Forelimb muscle (tissue), 1 donor: ENCODE measurements around the gene B3GAT3. TPM values are rescaled to one million over a fixed set of nuclear protein-coding genes. Genes with fewer than 3 reads are reported as not detected.
"Not testable (repeated sequence)": the region's sequence is repeated elsewhere in the genome, so short reads cannot be mapped to it uniquely, and the experiment has no call there.

Experiments used
- DNase-seq: peaks from one replicate; pipeline ENCODE4 v3.0.0-alpha.2; 2013; ENCODE audit warnings: low read depth
- polyA plus RNA-seq: library from polyadenylated mRNA; unstranded; fragments of 120-200 nt; gene quantifications from one replicate; pipeline ENCODE4 v1.2.1, GENCODE V29; 2013; ENCODE audit not compliant: insufficient read length

The B3GAT3 gene
- polyA plus RNA-seq, 1 donor: 21.9 TPM

GRCh38 chr11:62579252-62579651, 42.5 kb downstream of the B3GAT3 start:
- DNase-seq: no peak

GRCh38 chr11:62578541-62578940, 43.2 kb downstream of the B3GAT3 start:
- no peak for DNase-seq

GRCh38 chr11:62577046-62577714, 44.6 kb downstream of the B3GAT3 start:
- DNase-seq: no peak

- DNase-seq: no peak
These were observed 45.9 kb downstream of the B3GAT3 start for GRCh38 chr11:62575837-62576236.

GRCh38 chr11:62575156-62575555, 46.6 kb downstream of the B3GAT3 start:
- no peak for DNase-seq

- DNase-seq: no peak
These were observed 47.3 kb downstream of the B3GAT3 start for GRCh38 chr11:62574363-62575071.

GRCh38 chr11:62573592-62574362, 48.0 kb downstream of the B3GAT3 start, which contains the start of gene EEF1G:
EEF1G (minus strand) TSS chr11:62573891; CDS start chr11:62573842, 49 bp downstream.
- DNase-seq: peak; percentile 99

GRCh38 chr11:62573006-62573591, 48.7 kb downstream of the B3GAT3 start:
- no peak for DNase-seq

- no peak for DNase-seq
These were observed 49.4 kb downstream of the B3GAT3 start for GRCh38 chr11:62572431-62572830.

- DNase-seq: not testable (repeated sequence)
These were observed 50.3 kb downstream of the B3GAT3 start for GRCh38 chr11:62571493-62571892.

GRCh38 chr11:62570903-62571302, 50.9 kb downstream of the B3GAT3 start:
- DNase-seq: not testable (repeated sequence)

GRCh38 chr11:62569611-62570010, 52.2 kb downstream of the B3GAT3 start:
- DNase-seq: no peak

GRCh38 chr11:62567018-62567633, 54.7 kb downstream of the B3GAT3 start:
- DNase-seq: no peak

- no peak for DNase-seq
These were observed 55.5 kb downstream of the B3GAT3 start for GRCh38 chr11:62566247-62566646.

Other genes starting within 250 kb of the B3GAT3 start
- gene SCGB1A1, start 203.0 kb downstream of the B3GAT3 start, polyA plus RNA-seq: not detected
- 240 TPM for gene AHNAK, start 75.2 kb downstream of the B3GAT3 start, polyA plus RNA-seq
- 3,650 TPM for gene EEF1G, start 48.1 kb downstream of the B3GAT3 start, polyA plus RNA-seq
- 11.2 TPM for gene TUT1, start 30.5 kb downstream of the B3GAT3 start, polyA plus RNA-seq
- 38.7 TPM for gene MTA2, start 20.1 kb downstream of the B3GAT3 start, polyA plus RNA-seq
- gene EML3, start 9.2 kb downstream of the B3GAT3 start, polyA plus RNA-seq: 15.3 TPM
- gene ROM1, start 8.7 kb downstream of the B3GAT3 start, polyA plus RNA-seq: 1.4 TPM
- gene GANAB, start 24.6 kb upstream of the B3GAT3 start, polyA plus RNA-seq: 142 TPM
- gene INTS5, start 31.3 kb upstream of the B3GAT3 start, polyA plus RNA-seq: 10.9 TPM
- 29.4 TPM for gene C11orf98, start 43.2 kb upstream of the B3GAT3 start, polyA plus RNA-seq
- 2.8 TPM for gene CSKMT, start 43.3 kb upstream of the B3GAT3 start, polyA plus RNA-seq
- gene UQCC3, start 49.7 kb upstream of the B3GAT3 start, polyA plus RNA-seq: 5.5 TPM
- 5.8 TPM for gene LBHD1, start 50.3 kb upstream of the B3GAT3 start, polyA plus RNA-seq
- gene UBXN1, start 57.1 kb upstream of the B3GAT3 start, polyA plus RNA-seq: 145 TPM
- gene LRRN4CL, start 67.5 kb upstream of the B3GAT3 start, polyA plus RNA-seq: 18.8 TPM
- gene BSCL2, start 85.4 kb upstream of the B3GAT3 start, polyA plus RNA-seq: 16.5 TPM
- 0.68 TPM for gene GNG3, start 85.7 kb upstream of the B3GAT3 start, polyA plus RNA-seq
- gene HNRNPUL2, start 105.5 kb upstream of the B3GAT3 start, polyA plus RNA-seq: 41.3 TPM
- gene TTC9C, start 106.5 kb upstream of the B3GAT3 start, polyA plus RNA-seq: 28.2 TPM
- gene ZBTB3, start 132.2 kb upstream of the B3GAT3 start, polyA plus RNA-seq: 4.1 TPM
- 83.2 TPM for gene POLR2G, start 139.6 kb upstream of the B3GAT3 start, polyA plus RNA-seq
- 17.0 TPM for gene TAF6L, start 149.4 kb upstream of the B3GAT3 start, polyA plus RNA-seq
- 27.2 TPM for gene TMEM179B, start 165.4 kb upstream of the B3GAT3 start, polyA plus RNA-seq
- 15.5 TPM for gene TMEM223, start 170.0 kb upstream of the B3GAT3 start, polyA plus RNA-seq
- gene NXF1, start 183.5 kb upstream of the B3GAT3 start, polyA plus RNA-seq: 64.5 TPM
- gene STX5, start 210.1 kb upstream of the B3GAT3 start, polyA plus RNA-seq: 32.0 TPM
- not detected for gene TEX54, start 210.9 kb upstream of the B3GAT3 start, polyA plus RNA-seq
- 33.1 TPM for gene WDR74, start 217.6 kb upstream of the B3GAT3 start, polyA plus RNA-seq